ENCODE data around the gene TIFAB.

Gene TIFAB

DNA sequence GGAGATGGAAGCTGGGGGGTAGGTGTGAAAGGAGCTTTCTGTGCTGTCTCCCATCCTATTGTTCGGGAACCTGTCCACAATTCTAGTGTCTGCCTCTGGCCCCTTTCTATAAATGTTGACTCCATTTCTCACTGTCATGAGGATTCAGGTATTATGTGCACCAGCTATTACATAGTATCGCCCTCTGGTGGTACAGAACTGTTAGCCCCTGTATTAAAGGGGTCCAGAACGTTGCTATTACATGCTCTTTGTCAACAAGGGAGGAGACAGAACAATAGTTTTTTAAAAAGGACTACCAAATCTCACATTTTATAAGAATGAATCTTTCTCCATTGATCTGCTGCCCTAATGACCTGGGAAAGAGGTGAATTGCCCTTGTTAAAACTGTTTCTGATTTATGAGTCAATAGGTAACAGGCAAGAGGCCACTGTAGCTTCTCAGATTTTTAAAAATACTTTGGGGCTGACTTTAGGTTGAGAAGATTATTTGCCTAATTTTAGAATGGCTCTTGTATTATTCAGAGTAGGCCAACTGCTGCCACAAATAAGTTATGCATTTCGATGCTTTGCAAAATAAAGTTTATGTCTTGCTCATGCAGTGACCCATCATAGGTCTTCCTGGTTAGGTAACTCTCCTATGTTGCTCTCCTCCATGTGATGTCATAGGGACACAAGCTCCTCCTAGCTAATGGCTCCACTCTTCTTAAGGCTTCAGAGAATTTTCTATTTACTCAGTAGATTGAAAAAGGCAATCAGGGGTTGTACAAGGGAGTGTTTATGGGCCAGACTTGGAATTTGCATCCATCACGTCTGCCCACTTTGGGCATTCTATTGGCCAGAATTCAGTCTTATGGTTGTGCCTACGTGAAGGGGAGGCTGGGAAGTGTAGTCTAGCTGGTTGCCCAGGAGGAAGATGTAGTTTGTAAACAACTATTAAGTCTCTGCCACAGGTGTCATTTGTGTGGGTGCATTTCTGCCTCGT is 25.8 kb downstream of the TIFAB start:
- DNase-seq (ENCODE audit: extremely low read depth, low read depth), result peak; percentile 39
- no peak overlapping the region for H3K4me3 ChIP-seq (replicated peaks; ENCODE audit: low read depth, low read length)
- TF ChIP-seq, protein P1, sequence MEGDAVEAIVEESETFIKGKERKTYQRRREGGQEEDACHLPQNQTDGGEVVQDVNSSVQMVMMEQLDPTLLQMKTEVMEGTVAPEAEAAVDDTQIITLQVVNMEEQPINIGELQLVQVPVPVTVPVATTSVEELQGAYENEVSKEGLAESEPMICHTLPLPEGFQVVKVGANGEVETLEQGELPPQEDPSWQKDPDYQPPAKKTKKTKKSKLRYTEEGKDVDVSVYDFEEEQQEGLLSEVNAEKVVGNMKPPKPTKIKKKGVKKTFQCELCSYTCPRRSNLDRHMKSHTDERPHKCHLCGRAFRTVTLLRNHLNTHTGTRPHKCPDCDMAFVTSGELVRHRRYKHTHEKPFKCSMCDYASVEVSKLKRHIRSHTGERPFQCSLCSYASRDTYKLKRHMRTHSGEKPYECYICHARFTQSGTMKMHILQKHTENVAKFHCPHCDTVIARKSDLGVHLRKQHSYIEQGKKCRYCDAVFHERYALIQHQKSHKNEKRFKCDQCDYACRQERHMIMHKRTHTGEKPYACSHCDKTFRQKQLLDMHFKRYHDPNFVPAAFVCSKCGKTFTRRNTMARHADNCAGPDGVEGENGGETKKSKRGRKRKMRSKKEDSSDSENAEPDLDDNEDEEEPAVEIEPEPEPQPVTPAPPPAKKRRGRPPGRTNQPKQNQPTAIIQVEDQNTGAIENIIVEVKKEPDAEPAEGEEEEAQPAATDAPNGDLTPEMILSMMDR (IDR thresholded peaks at IDR 0.05; ENCODE audit: low read depth, low read length, missing control alignments), result peak; percentile 78

DNA sequence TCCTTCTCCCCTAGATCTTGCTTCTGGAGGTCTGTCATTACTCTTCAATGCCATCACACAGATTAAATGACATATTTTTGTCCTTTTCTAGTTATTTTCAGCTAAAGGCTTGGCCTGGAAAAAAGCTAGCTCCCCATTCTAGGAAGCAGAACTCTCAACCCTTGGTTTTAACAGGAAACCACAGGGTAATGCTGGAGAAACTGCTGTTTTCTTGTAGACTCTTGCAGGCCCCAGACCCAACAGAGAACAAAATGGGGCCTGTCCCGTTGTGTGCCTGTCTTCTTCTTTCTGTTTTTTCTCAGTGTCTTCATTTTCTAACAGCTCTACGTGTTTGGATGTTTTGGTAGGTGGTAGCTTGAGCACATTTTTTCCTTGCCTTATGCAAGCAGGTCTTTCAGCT is 26.5 kb downstream of the TIFAB start:
- TF ChIP-seq, protein P1 (IDR thresholded peaks at IDR 0.05; ENCODE audit: low read depth, low read length, missing control alignments), result no peak
- no peak for DNase-seq (ENCODE audit: extremely low read depth, low read depth)
- no peak overlapping the region for H3K4me3 ChIP-seq (replicated peaks; ENCODE audit: low read depth, low read length)

DNA sequence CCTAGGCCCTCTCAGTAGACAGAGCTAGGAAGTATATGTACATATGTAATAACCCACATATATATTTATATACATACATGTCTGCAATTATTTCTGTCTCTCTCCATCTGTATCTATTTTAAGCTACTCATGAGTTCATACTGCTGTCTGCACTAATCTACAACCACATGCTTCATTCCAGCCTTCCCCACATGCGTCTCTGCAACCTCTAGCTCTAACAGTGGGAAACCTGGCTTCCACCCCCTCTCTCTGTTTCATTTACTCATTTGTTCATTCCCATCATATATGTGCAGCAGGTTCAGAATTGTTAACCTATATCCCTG is 28.3 kb downstream of the TIFAB start:
- TF ChIP-seq, protein P1 (IDR thresholded peaks at IDR 0.05; ENCODE audit: low read depth, low read length, missing control alignments), result no peak
- no peak overlapping the region for H3K4me3 ChIP-seq (replicated peaks; ENCODE audit: low read depth, low read length)
- DNase-seq (ENCODE audit: extremely low read depth, low read depth), result no peak

DNA sequence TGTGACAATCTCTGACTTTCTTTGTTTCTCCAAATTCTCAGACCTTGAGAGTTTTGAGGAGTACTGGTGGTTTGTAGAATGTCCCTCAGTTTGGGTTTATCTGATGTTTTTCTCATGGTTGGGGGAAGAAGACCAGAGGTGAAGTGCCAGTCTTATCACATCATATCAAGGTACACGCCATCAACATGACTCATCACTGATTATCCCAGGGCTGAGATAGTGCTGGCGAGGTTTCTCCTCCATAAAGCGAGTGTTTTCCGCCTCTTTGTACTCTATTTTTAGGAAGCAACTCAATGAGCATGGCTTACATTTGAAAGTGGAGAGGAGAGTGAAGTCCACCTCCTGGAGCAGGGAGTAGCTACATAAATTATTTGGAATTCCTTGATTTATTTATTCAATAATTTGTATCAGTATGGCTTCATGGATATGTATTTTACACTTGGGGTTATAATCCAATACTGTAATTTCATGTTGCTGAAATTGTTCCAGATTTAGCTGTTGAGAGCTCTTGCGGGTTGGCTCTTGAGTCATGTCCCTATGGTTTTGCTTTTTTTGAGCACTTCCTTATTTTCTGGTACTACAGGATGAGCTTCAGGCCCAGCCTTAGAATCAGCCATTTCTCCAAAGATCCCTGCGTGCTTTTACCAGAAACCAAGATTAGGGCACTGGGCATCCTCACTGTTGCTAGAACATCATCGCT is 28.9 kb downstream of the TIFAB start:
- DNase-seq (ENCODE audit: extremely low read depth, low read depth), result no peak
- TF ChIP-seq, protein P1 (IDR thresholded peaks at IDR 0.05; ENCODE audit: low read depth, low read length, missing control alignments), result no peak

DNA sequence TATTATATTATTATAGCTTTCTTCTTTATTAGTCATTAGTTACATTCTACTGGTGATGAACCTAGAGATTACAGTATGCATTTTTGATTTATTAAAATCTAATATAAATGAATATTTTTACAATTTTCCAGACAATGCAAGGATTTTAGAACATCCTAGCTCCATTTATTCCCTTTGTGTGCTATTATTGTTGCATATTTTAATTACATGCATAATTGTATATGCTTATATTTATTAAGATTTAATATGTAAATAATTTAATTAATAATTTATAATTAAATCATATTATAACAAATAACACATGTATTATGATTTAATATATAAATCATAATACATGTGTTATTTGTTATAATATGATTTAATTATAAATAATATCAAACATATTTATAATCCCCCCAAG is 29.7 kb downstream of the TIFAB start:
- TF ChIP-seq, protein P1 (IDR thresholded peaks at IDR 0.05; ENCODE audit: low read depth, low read length, missing control alignments), result no peak
- no peak for DNase-seq (ENCODE audit: extremely low read depth, low read depth)
- H3K4me3 ChIP-seq (replicated peaks; ENCODE audit: low read depth, low read length), result no peak overlapping the region

More for the DNA sequence above, 28.9 kb downstream of the TIFAB start:
- no peak overlapping the region for H3K4me3 ChIP-seq (replicated peaks; ENCODE audit: low read depth, low read length)

DNA sequence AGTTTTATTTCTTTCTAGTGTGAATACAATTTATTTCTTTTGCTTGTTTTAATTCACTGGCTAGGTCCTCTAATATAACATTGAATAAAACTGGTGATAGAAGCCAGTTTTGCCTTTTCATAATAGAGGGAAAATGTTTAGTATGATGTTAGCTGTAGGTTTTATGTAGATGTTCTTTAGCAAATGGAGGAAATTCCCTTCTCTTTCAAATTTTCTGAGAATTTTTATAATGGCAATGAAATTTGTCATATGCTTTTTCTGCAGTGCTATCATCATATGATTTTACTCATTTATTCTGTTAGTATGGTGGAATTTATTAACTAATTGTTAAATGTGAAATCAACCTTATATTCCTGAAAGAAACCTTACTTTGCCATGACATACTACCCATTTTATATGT is 35.1 kb downstream of the TIFAB start:
- TF ChIP-seq, protein P1 (IDR thresholded peaks at IDR 0.05; ENCODE audit: low read depth, low read length, missing control alignments), result no peak
- no peak overlapping the region for H3K4me3 ChIP-seq (replicated peaks; ENCODE audit: low read depth, low read length)
- no peak for DNase-seq (ENCODE audit: extremely low read depth, low read depth)

Data from HFF-Myc (cell line).